ENCODE measurements around the gene TXNDC8.
A peak's percentile ranks its signal among the peaks of the same experiment; 100 is the strongest.
"Not testable (repeated sequence)": the region's sequence is repeated elsewhere in the genome, so short reads cannot be mapped to it uniquely, and the experiment has no call there.

TXNDC8 gene

DNA sequence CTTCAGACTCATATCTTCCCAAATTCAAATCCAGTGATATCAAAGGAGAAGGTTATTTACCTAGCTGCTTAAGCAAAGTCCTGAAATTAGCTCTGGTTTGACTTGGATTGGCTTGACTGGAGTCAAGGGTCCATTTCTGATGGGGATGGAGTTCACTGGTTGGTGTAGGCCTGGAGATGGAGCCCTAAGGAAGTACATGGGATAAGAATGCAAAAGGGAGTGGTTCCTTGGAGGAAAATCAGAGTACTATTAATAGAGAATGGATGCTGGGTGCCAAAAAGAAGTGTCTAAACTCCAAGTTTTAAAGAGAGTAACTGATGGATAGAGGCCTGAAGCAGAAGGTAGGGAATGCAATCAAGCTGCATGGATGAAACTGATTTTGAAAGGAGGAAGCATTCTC is 13.8 kb downstream of the TXNDC8 start:
- no peak for ATAC-seq

DNA sequence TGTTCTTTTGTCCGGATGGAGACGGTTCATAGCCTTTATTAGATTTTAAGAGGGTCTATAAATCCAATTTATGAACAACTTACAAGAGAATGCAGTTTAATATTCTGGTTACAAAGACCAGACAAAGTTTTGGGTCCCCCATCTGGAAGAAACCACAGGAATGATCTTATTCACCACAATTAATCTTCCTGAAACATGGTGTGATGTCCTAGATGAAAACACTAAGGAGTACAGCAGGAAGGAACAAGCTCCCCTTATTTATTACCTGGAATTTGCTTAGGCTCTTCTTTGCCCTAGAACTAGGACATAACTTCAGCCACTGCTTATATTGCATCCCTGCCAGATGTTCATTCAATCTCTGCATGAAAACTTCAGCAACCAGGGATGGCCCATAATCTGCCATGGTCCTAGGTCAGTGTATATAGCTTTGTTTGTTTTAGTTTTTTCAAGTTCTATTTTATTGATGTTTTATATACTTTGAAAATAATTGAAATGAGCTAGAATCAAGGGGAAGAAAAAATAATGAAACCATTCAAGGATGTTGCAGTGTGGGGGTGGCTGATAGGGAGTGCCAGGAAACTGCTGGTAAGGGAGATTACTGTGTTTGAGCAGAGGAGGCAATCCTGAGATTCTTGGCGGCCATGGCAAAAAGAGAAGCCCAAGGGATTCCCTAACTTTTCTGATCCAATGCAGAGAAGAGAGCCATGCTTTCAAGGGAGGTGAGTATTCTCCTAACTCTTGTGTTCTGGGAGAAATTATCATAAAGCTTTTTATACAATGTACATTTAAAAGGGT is 16.8 kb downstream of the TXNDC8 start:
- ATAC-seq: no peak

DNA sequence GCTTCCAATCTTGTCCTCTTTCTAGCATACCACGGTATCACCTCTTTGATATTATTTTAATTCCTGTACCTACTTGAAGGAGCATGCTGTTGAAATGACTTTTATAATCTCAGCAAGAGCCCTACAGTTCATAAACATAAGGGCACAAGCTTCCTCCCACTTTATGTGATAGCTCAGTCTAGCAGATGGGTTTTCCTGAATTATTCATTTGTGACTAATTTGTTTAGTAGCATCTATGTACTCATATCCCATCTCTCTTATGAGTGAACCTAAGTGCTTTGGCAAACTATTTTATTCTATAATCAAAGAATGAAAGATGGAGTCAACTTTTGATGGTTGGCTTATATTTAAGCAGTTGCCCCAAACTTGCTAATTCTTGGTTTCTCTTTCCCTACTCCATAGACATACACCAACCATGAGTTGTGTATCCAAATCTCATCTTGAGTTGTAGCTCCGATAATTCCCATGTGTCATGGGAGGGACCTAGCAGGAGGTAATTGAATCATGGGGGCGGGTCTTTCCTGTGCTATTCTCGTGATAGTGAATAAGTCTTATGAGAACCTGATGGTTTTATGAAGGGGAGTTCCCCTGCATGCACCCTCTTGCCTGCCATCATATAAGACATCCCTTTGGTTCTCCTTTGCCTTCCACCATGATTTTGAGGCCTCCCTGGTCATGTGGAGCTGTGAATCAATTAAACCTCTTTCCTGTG is 17.7 kb downstream of the TXNDC8 start:
- peak in 1 of 2 donors; percentile 17 for ATAC-seq

DNA sequence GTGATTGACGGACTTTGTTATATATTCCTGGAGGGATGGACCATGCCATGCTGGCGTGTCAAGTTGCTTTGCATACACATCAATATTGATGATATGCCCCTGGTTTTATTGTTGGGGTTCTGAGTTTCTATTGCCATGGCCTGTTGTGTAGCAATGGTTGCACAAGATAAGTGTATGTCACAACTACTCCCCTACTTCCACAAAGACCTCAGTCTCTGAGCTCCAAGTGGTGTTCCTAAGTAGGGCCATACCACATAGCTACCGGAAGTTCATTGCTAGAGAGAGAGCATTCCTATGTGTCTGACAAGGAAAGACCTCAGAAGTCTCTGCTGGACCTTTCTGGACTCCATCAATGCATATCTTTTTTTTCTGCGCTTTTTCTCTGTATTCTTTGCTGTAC is 19.8 kb downstream of the TXNDC8 start:
- ATAC-seq: no peak

DNA sequence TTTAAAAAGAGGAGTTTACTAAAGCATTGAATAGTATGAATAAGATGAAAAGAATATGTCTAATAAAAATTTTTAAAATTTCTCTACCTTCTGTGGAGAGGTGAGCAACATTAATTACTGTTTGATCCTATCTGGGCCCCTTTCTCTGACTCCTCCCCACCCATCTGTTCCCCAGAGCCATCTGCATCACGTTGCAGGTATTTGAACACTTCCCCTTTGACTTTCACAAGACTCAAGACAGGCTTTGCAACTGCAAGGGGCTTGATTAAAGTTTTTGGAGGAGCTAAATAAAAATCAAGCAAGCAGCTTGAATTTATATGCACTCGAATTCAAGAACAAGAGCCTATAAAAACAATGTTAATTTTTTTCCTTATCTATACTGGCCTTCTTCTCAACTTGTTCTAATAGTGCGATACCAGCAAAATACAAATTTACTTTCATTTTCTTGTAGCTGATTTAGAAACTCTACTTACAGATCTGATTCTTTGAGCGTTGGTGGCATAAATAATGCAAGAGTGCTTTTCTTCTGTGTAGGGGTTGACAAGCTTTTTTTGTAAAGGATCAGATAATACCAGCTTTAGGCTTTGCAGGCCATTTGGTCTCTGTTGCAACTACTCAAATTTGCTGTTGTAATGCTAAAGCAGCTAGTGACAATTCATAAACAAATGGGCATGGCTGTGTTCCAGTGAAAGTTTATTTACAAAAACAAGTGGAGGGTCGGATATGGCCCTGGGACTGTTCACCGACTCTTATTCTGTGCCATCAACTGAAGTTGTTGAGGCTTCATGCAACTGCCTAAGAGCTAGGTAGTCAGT is 21.2 kb downstream of the TXNDC8 start:
- no peak for ATAC-seq

DNA sequence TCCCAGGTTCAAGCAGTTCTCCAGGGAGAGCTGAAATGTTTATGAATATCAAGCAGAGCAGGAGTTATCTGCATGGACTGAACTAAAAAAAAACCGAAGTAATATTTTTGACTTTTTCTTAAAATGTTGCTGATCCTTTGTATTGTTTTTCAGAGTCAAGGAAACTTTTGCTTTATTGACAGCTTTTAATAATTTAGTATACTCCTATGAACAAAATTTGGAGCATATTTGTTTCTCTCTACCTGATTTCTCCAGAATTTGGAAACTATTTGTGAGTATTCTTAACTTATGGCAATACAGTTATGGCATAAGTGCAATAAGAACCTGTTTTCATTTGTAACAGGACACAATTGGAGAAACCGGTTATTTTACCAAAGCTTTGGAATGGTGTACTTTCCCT is 25.7 kb downstream of the TXNDC8 start:
- not testable (repeated sequence) for ATAC-seq

DNA sequence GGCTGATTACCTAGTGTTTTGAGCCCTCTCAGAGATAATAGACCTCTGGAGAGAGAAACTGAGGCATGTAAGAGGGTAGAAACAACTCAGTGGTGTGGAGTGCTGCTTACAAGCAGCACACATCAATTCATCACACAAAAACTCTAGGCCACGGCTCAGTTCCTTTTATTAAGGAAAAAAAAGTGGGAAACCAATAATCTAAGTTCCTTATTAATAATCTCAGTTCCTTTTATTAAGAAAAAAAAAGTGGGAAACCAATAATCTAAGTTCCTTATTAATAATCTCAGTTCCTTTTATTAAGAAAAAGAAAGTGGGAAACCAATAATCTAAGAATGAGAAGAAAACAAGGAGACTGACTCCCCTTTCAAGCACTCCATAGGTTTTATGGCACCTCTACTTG is 28.0 kb downstream of the TXNDC8 start:
- ATAC-seq: no peak

DNA sequence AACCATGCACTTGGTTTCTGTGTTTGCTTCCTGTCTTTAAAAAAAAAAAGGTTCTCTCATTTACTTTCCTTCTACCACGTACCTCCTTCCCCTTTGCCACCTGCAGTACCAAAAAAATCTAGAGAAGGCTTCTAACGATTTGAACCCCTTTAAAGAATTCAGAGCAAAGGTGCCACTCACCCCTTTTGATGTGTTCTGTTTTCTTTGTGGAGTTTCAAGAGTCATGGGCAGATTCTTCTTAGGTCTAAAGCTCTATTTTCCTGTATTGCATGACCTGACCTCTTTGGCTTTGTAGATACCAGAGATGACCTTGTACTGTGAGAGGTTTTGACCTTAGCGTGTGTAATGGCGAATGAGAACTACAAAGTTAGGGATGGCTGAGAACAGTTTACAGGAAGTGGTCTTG is 29.0 kb downstream of the TXNDC8 start:
- no peak for ATAC-seq

DNA sequence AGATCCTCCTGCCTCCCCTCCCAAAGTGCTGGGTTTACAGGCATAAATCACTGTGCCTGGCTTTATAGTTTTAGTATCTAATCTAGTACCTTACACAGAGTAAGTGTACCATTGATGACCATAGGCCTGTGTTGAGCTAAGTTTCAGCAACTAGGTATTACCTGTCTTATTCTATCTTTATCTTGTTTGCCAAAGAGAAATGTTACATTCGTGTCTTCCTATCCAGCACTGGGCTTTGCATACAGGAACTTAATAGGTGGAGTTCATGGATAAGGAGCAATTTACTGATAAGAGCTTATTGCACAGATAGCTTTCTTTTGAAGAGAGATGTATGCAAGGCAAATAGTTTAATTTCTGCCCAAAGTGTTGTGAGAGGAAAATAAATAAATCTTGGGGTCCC is 30.5 kb downstream of the TXNDC8 start:
- no peak for ATAC-seq

DNA sequence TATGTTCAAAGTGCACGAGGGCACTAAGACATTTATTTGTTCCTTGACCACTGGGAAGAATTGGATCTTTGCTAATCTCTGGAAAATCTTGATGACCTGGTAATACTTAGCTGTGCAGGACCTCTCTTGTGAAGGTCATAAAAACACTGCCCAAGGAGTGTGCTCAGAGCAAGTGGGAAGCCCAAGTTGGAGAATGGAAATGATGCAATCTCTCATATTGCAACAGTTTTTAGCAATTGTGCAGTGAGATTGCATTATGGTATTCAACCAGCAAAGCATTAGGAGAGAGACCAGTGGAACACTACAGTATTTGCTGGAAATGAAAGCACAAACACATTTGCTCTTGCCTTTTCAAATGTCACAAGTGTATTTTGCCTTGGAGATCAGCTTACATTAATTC is 34.5 kb downstream of the TXNDC8 start:
- no peak for ATAC-seq

DNA sequence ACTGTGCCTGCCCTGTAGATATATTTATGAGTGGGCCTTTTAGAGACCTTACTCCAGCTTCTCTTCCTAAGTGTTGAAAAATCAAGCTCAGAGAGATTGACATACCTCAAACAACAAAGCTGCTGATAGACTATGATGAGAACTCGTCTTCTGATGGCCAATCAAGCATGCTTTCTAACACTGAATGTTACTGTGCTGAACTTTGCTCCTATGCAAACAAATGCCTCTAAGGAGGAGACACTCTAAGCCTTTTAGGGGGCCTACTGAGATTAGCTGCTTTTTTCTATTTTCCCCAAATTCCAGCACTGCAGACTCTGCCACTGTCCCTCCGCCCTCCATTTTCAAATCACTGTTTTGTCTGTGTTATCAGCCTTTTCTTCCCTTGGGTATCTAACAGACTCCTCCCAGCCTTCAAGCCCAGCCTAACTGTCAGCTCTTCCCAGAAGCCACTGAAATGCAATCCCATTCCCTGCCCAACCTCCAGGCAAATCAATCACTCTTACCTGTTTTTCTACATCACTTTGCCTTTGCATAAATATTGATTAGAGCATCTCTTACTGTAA is 39.5 kb downstream of the TXNDC8 start:
- no peak for ATAC-seq

DNA sequence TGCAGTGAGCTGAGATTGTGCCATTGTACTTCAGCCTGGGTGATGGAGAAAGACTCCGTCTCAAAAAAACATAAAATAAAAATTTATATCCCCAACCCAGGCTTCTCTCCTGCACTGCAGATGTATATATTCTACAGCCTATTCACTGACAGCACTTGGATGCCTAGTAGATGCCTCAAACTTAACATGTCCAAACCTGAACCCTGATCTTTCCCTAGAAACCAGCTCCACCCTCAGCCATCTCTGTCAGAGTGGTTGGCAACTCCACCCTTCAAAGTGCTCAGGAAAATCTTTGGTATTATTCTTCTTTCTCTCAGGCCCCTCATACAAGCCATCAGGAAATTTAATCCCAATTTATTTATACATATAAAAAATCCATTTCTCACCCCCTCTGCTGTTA is 44.4 kb downstream of the TXNDC8 start:
- no peak for ATAC-seq

DNA sequence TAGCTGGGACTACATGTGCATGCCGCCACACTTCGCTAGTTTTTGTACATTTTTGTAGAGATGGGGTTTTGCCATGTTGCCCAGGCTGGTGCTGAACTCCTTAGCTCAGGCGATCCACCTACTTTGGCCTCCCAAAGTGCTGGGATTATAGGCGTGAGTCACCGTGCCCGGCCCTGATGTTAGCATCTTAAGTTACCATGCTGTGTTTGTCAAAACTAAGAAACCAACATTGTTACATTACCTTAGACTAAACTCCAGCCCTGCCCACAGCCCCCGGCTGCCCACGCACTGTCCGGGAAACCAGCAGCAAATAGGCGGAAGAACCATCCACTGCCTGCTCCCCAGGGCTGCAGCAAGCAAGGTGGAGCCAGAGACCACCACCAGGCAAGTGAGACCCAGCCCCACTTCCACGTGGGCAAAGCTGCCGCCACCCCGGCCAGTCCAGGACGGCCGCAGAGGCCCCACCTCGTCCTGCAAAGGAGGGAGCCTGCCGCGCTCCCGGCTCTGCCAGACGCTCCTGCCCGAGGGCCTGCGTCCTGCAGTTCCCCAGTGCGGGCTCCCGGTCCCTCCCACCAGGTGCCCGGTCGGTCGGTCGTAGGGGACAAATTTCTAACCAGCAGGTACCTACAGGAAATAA is 45.6 kb downstream of the TXNDC8 start:
- no peak for ATAC-seq

DNA sequence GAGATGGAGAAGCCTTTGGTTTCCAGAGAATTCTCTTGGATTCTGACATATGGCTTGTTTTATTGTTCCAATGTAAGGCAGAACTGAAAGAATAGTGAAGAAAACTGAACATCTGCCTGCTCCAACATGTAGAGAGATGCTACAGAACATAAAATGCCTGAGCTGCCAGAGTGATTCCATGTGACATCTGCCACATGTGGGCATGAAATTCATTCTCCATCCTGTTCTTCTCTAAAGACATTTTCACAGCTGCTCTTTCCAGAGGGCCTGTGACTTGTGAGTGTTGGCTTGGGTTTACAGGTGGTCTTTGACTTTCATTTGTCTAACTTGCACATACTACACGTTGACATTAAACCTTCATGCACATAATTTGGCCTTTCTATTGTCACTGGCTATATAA is 47.7 kb downstream of the TXNDC8 start:
- ATAC-seq: no peak

DNA sequence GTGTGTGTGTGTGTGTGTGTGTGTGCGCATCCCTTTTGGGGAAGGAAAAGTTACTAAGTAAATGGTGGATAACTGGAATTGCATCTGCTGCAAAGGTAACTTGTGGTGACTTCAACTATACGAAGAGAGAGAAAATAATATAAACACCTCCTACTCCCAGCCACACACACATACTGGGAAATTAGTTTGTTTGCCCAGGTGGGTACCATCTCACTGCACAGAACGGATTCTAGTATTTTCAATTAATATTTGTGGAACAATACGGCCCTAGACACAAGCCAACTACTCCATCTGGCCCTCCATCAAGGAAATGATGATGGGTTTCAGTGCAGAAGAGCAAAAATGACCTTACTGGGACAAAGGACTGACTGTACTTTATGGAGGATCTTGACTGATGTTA is 49.2 kb downstream of the TXNDC8 start:
- no peak for ATAC-seq

DNA sequence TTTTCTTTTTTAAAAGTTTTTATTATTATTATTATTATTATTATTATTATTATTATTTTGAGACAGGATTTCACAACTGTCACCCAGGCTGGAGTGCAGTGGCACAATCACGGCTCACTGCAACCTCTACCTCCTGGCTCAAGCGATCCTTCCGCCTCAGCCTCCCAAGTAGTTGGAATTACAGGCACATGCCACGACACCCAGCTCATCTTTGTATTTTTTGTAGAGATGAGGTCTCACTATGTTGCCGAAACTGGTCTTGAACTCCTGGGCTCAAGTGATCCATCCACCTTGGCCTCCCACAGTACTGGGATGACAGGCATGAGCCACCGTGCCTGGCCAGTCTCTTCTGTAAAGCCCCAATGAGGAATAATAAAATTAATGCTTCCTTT is 50.4 kb downstream of the TXNDC8 start:
- no peak for ATAC-seq

DNA sequence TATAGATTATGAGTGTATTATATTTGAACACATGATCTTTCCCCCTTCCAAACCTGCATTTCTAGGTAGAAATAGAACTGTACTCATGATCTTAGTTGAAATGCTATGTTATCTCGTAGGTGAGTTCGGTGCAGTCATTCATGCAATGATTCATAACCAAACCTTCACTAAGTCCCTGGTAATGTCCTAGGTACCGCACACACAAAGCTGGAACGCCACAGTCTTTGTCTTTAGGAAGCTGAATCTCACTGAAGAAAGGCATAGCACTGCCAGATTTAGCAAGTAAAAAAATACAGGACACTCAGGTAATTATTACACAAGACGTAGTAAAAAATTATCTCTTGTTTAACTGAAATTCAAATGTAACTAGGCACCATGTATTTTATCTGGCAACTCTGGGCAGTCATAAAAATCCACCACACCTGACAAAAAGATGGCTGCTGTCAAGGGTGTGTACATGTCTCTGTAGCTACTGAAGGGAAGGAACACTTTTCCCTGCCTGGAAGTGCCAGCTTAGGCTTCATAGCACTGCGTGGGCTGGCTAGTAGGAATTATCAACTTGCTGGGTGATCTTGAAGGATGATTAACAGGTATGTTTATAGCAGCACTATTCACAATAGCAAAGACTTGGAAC is 53.3 kb downstream of the TXNDC8 start:
- ATAC-seq: no peak

DNA sequence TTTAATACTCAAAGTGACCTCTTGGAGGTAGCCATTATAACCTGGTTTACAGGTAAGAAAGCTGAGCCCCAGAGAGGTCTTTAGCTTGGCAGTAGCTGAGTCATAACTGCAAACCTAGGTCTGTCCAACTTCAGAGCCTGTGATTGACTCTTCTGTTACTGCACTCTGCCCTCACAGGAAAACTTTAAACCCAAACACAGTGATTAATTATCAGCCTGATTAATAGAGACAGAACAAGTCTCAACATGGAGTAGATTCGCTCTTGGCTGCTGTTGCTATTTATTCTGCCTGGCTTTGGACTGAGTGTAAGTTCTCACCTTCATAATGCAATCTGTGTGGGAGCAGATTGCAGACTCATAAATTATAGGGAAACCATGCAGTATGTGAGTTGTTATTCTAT is 53.9 kb downstream of the TXNDC8 start:
- peak in 1 of 2 donors; percentile 21 for ATAC-seq

DNA sequence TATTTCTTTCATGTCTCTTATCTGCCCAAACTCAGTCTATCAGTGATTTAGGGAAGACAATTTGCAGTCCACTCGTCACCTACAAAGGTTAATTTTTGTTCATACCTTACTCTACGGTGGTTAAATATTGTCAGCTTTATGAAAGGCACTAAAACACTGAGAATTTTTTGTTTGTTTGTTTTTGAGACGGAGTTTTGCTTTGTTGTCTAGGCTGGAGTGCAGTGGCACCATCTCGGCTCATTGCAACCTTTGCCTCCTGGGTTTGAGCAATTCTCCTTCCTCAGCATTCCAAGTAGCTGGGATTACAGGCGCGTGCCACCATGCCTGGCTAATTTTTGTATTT is 55.0 kb downstream of the TXNDC8 start:
- ATAC-seq: no peak

DNA sequence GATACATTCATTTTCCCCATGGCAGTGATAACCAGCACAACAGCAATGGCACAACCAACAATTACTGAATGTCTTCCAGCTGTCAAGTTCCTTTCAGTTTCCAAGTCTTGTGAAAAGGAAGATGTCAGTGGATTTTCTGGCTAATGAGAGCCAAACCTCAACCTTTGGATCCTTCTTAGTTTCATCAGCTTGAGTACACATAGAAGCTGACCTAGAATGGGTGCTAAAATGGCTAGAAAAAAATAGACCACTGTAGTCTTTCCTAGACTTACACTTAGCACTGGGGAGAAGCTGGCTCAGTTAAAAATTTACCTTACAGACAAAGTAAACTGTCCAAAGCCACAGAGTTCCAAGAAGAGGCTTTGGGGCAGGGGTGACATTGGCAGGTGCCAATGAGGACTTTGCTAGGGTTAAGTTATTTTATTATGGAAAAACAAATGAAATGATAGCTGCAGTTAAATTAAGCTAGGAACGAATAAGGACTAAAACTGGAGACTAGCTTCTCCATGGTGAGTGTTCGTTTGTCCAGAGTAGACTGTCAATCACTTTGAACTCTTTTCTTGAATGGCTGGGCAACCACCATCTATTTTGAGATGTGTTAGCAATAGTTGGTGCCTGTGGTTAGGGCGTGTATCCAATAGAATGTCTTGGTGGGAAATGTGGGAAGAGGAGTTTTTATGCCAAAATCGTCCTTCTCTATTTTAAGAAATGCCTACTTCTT is 55.5 kb downstream of the TXNDC8 start:
- no peak for ATAC-seq

DNA sequence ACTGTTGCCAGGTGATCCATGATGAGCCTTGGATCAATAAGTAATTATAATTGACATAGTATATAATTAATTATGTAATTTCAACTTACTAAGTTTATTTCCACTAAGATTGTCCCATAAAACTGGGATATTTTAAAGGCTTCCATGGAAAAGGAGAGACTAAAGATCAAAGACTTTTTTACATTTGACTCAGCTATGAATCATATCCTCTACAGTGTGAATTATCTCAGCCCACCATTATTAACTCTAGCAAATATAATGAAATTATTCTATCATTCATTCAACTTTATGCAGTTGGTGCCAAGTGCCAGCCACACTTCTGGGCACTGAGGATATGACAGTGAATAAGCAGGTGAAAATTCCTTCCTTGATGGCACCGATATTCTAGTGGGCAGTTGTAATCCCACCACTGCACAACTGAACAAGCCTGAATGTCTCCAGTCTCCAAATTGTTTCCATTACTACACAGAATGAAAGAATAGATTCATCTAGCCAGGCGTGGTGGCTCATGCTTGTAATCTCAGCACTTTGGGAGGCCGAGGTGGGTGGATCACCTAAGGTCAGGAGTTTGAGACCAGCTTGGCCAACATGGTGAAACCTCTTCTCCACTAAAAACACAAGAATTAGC is 59.5 kb downstream of the TXNDC8 start:
- ATAC-seq: no peak

Measured in activated CD4-positive, CD25-positive, alpha-beta regulatory T cell treated with anti-CD3 and anti-CD28 coated beads, Interleukin-2, amount 50 U/mL, for 24 hours (primary cell).